ENCODE results near the gene DNMT3A. TPM values are rescaled to one million over a fixed set of nuclear protein-coding genes. Genes with fewer than 3 reads are reported as not detected.

Gene DNMT3A
- total and polyA plus RNA-seq, 2 donors (not counting 1 experiment from before 2014, with no cell fraction given) = 8.9 to 24.5 TPM

- Mint-ChIP-seq H3K27ac (peak overlapping the region; percentile 78), H3K4me1 (peaks cover 21% of the 10 kb centered on the region), H3K9me3 (ENCODE audit: insufficient read depth) (no peaks in the 10 kb centered on the region), H3K27me3 (no peaks in the 10 kb centered on the region), H3K4me3 (peak overlapping the region; percentile 88)
- Histone ChIP-seq H3K4me1 (ENCODE audit: control insufficient read depth in 2 of 2, insufficient read depth in 2 of 2, low read length in 2 of 2) (peaks cover 9 to 26% of the 10 kb centered on the region in 2 donors), H3K27me3 (replicated peaks in 1 of 4; ENCODE audit: control extremely low read depth in 1 of 4, control insufficient read depth in 3 of 4, insufficient read depth in 4 of 4, low read length in 3 of 4) (no peaks in the 10 kb centered on the region), H3K79me2 (ENCODE audit: control insufficient read depth, insufficient read depth, low read length) (peaks cover 20% of the 10 kb centered on the region), H2AFZ (ENCODE audit: insufficient read depth, low read depth, low read length, poor library complexity, severe bottlenecking) (peak overlapping the region; percentile 84), H3K9me3 (ENCODE audit: control extremely low read depth in 1 of 3, control insufficient read depth in 2 of 3, insufficient read depth in 1 of 3, low read length in 2 of 3) (no peaks in the 10 kb centered on the region), H3K27ac (ENCODE audit: low read length in 2 of 2) (peak overlapping the region; percentile 56 to 70), H3K4me2 (replicated peaks; ENCODE audit: low read depth, low read length, poor library complexity, severe bottlenecking) (peak overlapping the region; percentile 98), H3K4me3 (ENCODE audit: control extremely low read depth in 1 of 5, extremely low read depth in 1 of 5, insufficient read depth in 1 of 5, low read depth in 2 of 5, low read length in 4 of 5) (peak overlapping the region; percentile 21 to 91 (median 75)), H4K20me1 (ENCODE audit: control insufficient read depth, insufficient read depth, low read length, poor library complexity, severe bottlenecking) (peaks cover 15% of the 10 kb centered on the region), H3K36me3 (replicated peaks in 1 of 2; ENCODE audit: control extremely low read depth in 1 of 2, control insufficient read depth in 1 of 2, extremely low read depth in 1 of 2, insufficient read depth in 2 of 2, low read length in 1 of 2) (peaks cover 5 to 17% of the 10 kb centered on the region in 2 experiments), H3K9ac (ENCODE audit: low read length) (peak overlapping the region; percentile 74)
- WGBS (ENCODE audit: insufficient coverage) = 2% methylated on average over 47 of the region's 52 CpGs
- ChIA-PET POLR2A (interaction anchor here (0.5 to 2.3 kb wide), 5 partner anchors 13 to 1360 kb away, joined by 3 to 10 read pairs (median 4); no protein-coding TSS in a partner anchor), CTCF (interaction anchor here (0.8 to 2.0 kb wide), 8 partner anchors 19 to 86 kb away, joined by 3 to 13 read pairs (median 4); no protein-coding TSS in a partner anchor)
- ATAC-seq (ENCODE audit: low read depth) = peak; percentile 64
- intact Hi-C loops (cut with micrococcal nuclease) = loop anchor here (1.0 to 2.0 kb wide), 3 partner anchors 22 to 43 kb away; no protein-coding TSS in a partner anchor
- no peak for TF ChIP-seq CTCF (IDR thresholded peaks at IDR 0.05)
- no peak for TF ChIP-seq EZH2 (IDR thresholded peaks at IDR 0.05; ENCODE audit: borderline replicate concordance, insufficient read depth, low read depth, low read length, poor library complexity, severe bottlenecking)
- DNase-seq = peak; percentile 66
Observed at GRCh38 chr2:25251422-25252273, 90.1 kb downstream of the DNMT3A start.

Data from B cell (primary cell).